ENCODE measurements around the gene HSP90B1. TPM values are rescaled to one million over a fixed set of nuclear protein-coding genes. Genes with fewer than 3 reads are reported as not detected.
A peak's percentile ranks its signal among the peaks of the same experiment; 100 is the strongest.

Gene HSP90B1
- total RNA-seq, 4 donors from 2014 or later, result 174 to 199 (median 191) TPM

- TF ChIP-seq EP300 (IDR thresholded peaks at IDR 0.05) (no peak), POLR2A (IDR thresholded peaks at IDR 0.05; ENCODE audit: low read depth) (no peak), POLR2AphosphoS5 (IDR thresholded peaks at IDR 0.05) (no peak), CTCF (IDR thresholded peaks at IDR 0.05) (no peak)
- peak overlapping the region; percentile 95 to 98 (median 97) for H3K27ac ChIP-seq (replicated peaks in 1 of 4)
- DNase-seq (ENCODE audit: extremely low spot score), result no peak
- no peaks in the 10 kb centered on the region for H3K27me3 ChIP-seq
- H3K4me1 ChIP-seq, result peaks cover 45 to 54% (median 50%) of the 10 kb centered on the region in 4 donors
- intact Hi-C loops (cut with DNase I), result loop anchor here (5.0 kb wide), 1 partner anchor 97 kb away; the partner anchor contains the start of gene HCFC2
- no peaks in the 10 kb centered on the region for H3K9me3 ChIP-seq
- H3K36me3 ChIP-seq, result no peaks in the 10 kb centered on the region
- H3K4me3 ChIP-seq, result peak overlapping the region; percentile 84 to 96 (median 92)
- WGBS, result 21% methylated on average over 3 of the region's 3 CpGs
These were observed 34.6 kb downstream of the HSP90B1 start for GRCh38 chr12:103964805-103965204.

GRCh38 chr12:103965255-103965589 lies 35.0 kb downstream of the HSP90B1 start:
- peaks cover 48 to 58% (median 54%) of the 10 kb centered on the region in 4 donors for H3K4me1 ChIP-seq
- intact Hi-C loops (cut with DNase I), result loop anchor here (5.0 kb wide), 1 partner anchor 97 kb away; the partner anchor contains the start of gene HCFC2
- 0% methylated on average over 9 of the region's 11 CpGs for WGBS
- no peak for DNase-seq (ENCODE audit: extremely low spot score)
- H3K4me3 ChIP-seq, result peak overlapping the region; percentile 84 to 96 (median 92)
- H3K36me3 ChIP-seq, result no peaks in the 10 kb centered on the region
- TF ChIP-seq POLR2AphosphoS5 (IDR thresholded peaks at IDR 0.05) (no peak), CTCF (IDR thresholded peaks at IDR 0.05) (no peak), EP300 (IDR thresholded peaks at IDR 0.05) (no peak), POLR2A (IDR thresholded peaks at IDR 0.05; ENCODE audit: low read depth) (no peak)
- peak overlapping the region; percentile 95 to 98 (median 97) for H3K27ac ChIP-seq (replicated peaks in 1 of 4)
- H3K9me3 ChIP-seq, result no peaks in the 10 kb centered on the region
- no peaks in the 10 kb centered on the region for H3K27me3 ChIP-seq

GRCh38 chr12:103965590-103966504 lies 35.6 kb downstream of the HSP90B1 start, which contains the start of gene TDG:
Gene TDG, plus strand, starts transcription at chr12:103965872. Its CDS starts 166 bp downstream, at chr12:103966038.
- Histone ChIP-seq H3K27ac (replicated peaks in 1 of 4) (peak within 1 kb of the TSS; percentile 95 to 98 (median 97)), H3K9me3 (no peaks in the 10 kb centered on the region), H3K27me3 (no peaks in the 10 kb centered on the region), H3K4me1 (peaks cover 48 to 61% (median 58%) of the 10 kb centered on the region in 4 donors), H3K36me3 (no peaks in the 10 kb centered on the region), H3K4me3 (peak within 1 kb of the TSS; percentile 84 to 96 (median 92))
- 0% methylated on average over 29 of the region's 64 CpGs for WGBS
- peak; percentile 64 for TF ChIP-seq POLR2A (IDR thresholded peaks at IDR 0.05; ENCODE audit: low read depth)
- peak; percentile 97 to 100 for TF ChIP-seq POLR2AphosphoS5 (IDR thresholded peaks at IDR 0.05)
- no peak for TF ChIP-seq EP300 (IDR thresholded peaks at IDR 0.05)
- peak in 2 of 3 experiments; percentile 10 to 22 for TF ChIP-seq CTCF (IDR thresholded peaks at IDR 0.05)
- intact Hi-C loops (cut with DNase I), result loop anchor here (5.0 kb wide), 1 partner anchor 96 kb away; the partner anchor contains the start of gene HCFC2
- peak; percentile 99 for DNase-seq (ENCODE audit: extremely low spot score)

- Histone ChIP-seq H3K4me3 (peak overlapping the region; percentile 84 to 96 (median 92)), H3K4me1 (peaks cover 48 to 69% (median 67%) of the 10 kb centered on the region in 4 donors), H3K27me3 (no peaks in the 10 kb centered on the region), H3K9me3 (no peaks in the 10 kb centered on the region), H3K27ac (replicated peaks in 1 of 4) (peak overlapping the region; percentile 95 to 98 (median 97)), H3K36me3 (no peaks in the 10 kb centered on the region)
- WGBS, result 9% methylated on average over 1 of the region's 1 CpG
- no peak for DNase-seq (ENCODE audit: extremely low spot score)
- TF ChIP-seq EP300 (IDR thresholded peaks at IDR 0.05), result no peak
- TF ChIP-seq CTCF (IDR thresholded peaks at IDR 0.05), result no peak
- intact Hi-C loops (cut with DNase I), result loop anchor here (5.0 kb wide), 1 partner anchor 96 kb away; the partner anchor contains the start of gene HCFC2
These were observed 36.5 kb downstream of the HSP90B1 start for GRCh38 chr12:103966736-103967135.
